Measurements from ENCODE around the gene PLCB2.

GRCh38 chr15:40349163-40349562, 41.4 kb upstream of the PLCB2 start:
- TF ChIP-seq CTCF (IDR thresholded peaks at IDR 0.05; ENCODE audit: insufficient read depth, low read depth, low read length) (no peak), EZH2 (IDR thresholded peaks at IDR 0.05; ENCODE audit: insufficient read depth, low read length) (no peak)

All from astrocyte (in vitro differentiated cells and primary cell).